SU-DHL-6 (cell line): ENCODE measurements around the gene CADM1.

Experiments used
- H2AFZ ChIP-seq: fragments of 200-600 bp; sonication (generic); 2 replicates; pipeline ENCODE4 v1.6.1; 2014; ENCODE audit warnings: low read depth, mild to moderate bottlenecking, moderate library complexity, mixed read lengths, antibody characterized with exemption, low read length; ENCODE audit not compliant: severe bottlenecking
- H3F3A ChIP-seq: fragments of 200-600 bp; shearing (Covaris generic); 2 replicates; pipeline ENCODE4 v1.6.0; 2016; ENCODE audit warnings: antibody characterized with exemption, mild to moderate bottlenecking; ENCODE audit not compliant: insufficient read depth
- H3K27ac ChIP-seq: fragments of 200-600 bp; sonication (generic); 2 replicates; pipeline ENCODE4 v1.5.1; 2016; ENCODE audit warnings: low read depth, mild to moderate bottlenecking, low read length, moderate library complexity, mixed read lengths
- H3K27me3 ChIP-seq: fragments of 200-600 bp; sonication (generic), shearing (Covaris generic); 2 replicates; pipeline ENCODE4 v1.6.0; 2014; ENCODE audit warnings: mild to moderate bottlenecking, low read length
- H3K36me3 ChIP-seq: fragments of 200-600 bp; sonication (generic); 2 replicates; pipeline ENCODE4 v1.6.1; 2014; ENCODE audit warnings: mild to moderate bottlenecking, low read length, mixed read lengths
- H3K4me2 ChIP-seq: fragments of 300-600, 200-600 bp; shearing (Covaris generic), sonication (generic); 2 replicates; pipeline ENCODE4 v1.6.0; 2014; ENCODE audit warnings: low read length, low read depth, mild to moderate bottlenecking; ENCODE audit not compliant: poor library complexity, severe bottlenecking
- H3K4me3 ChIP-seq: fragments of 200-600 bp; sonication (generic); 2 replicates; pipeline ENCODE4 v1.5.1; 2014; ENCODE audit warnings: antibody characterized with exemption, low read length, mild to moderate bottlenecking, mixed read lengths; ENCODE audit not compliant: insufficient read depth, poor library complexity, severe bottlenecking
- H3K79me2 ChIP-seq: fragments of 200-600 bp; sonication (generic); 2 replicates; pipeline ENCODE4 v1.6.1; 2014; ENCODE audit warnings: mild to moderate bottlenecking, low read length, moderate library complexity; ENCODE audit not compliant: insufficient read depth
- H3K9ac ChIP-seq: fragments of 200-600 bp; sonication (generic); 2 replicates; pipeline ENCODE4 v1.7.0; 2014; ENCODE audit warnings: mild to moderate bottlenecking, low read length
- H3K9me2 ChIP-seq: fragments of 200-600 bp; sonication (generic); replicated peaks from 2 replicates; pipeline ENCODE4 v1.6.1; 2014; ENCODE audit warnings: low read length; ENCODE audit not compliant: insufficient read depth
- H3K9me3 ChIP-seq: fragments of 200-600 bp; sonication (generic); 2 replicates; pipeline ENCODE4 v1.6.1; 2014; ENCODE audit warnings: low read length, mixed read lengths; ENCODE audit not compliant: insufficient read depth
- H4K20me1 ChIP-seq: fragments of 200-600 bp; sonication (generic); 2 replicates; pipeline ENCODE4 v1.6.1; 2014; ENCODE audit warnings: low read depth, mild to moderate bottlenecking, antibody characterized with exemption, low read length, moderate library complexity, mixed read lengths
- EZH2phosphoT487 ChIP-seq: fragments of 200-600 bp; sonication (generic), shearing (Covaris generic); conservative IDR thresholded peaks from 2 replicates; pipeline ENCODE4 v1.6.1; 2018; ENCODE audit warnings: mild to moderate bottlenecking, antibody characterized with exemption, low read length, moderate library complexity, mixed read lengths
- TF ChIP-seq, protein P1 (sequence below): fragments of 200-600 bp; sonication (generic); IDR thresholded peaks from one replicate; pipeline ENCODE4 v1.5.1; 2017; ENCODE audit warnings: antibody characterized with exemption, mild to moderate bottlenecking, low read length, moderate library complexity; ENCODE audit not compliant: insufficient read depth, poor library complexity, severe bottlenecking

The CADM1 gene

GRCh38 chr11:115180272-115180671 is 323.9 kb downstream of the CADM1 start:
- no peak for TF ChIP-seq EZH2phosphoT487
- TF ChIP-seq, protein P1, sequence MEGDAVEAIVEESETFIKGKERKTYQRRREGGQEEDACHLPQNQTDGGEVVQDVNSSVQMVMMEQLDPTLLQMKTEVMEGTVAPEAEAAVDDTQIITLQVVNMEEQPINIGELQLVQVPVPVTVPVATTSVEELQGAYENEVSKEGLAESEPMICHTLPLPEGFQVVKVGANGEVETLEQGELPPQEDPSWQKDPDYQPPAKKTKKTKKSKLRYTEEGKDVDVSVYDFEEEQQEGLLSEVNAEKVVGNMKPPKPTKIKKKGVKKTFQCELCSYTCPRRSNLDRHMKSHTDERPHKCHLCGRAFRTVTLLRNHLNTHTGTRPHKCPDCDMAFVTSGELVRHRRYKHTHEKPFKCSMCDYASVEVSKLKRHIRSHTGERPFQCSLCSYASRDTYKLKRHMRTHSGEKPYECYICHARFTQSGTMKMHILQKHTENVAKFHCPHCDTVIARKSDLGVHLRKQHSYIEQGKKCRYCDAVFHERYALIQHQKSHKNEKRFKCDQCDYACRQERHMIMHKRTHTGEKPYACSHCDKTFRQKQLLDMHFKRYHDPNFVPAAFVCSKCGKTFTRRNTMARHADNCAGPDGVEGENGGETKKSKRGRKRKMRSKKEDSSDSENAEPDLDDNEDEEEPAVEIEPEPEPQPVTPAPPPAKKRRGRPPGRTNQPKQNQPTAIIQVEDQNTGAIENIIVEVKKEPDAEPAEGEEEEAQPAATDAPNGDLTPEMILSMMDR, result no peak

DNA sequence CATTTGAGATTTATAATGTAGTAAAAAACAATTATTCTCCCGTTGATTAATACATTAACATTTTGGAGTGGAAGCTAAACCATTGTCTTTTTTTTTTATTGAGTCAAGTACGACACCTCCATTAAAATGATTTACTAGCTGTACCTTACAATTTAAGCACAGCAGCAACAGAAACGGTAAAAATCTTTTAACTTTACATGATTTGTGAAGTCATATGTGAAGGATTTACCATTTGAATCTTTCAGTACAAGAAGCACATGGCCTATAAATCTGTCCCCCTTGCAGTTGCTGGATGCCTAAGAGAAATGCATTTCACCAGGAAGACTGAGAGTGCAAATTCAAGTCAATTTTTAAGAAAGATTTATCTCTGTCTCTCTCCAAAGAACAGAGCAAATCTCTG is 324.6 kb downstream of the CADM1 start:
- Histone ChIP-seq H3K9ac (no peak overlapping the region), H3F3A (no peaks in the 10 kb centered on the region), H3K27ac (no peak overlapping the region), H3K79me2 (no peaks in the 10 kb centered on the region), H3K9me3 (no peaks in the 10 kb centered on the region), H2AFZ (no peak overlapping the region), H3K4me3 (no peak overlapping the region), H4K20me1 (no peaks in the 10 kb centered on the region), H3K9me2 (no peaks in the 10 kb centered on the region), H3K27me3 (no peaks in the 10 kb centered on the region), H3K4me2 (no peak overlapping the region), H3K36me3 (no peaks in the 10 kb centered on the region)
- TF ChIP-seq, protein P1, result no peak
- no peak for TF ChIP-seq EZH2phosphoT487

More at GRCh38 chr11:115180272-115180671, 323.9 kb downstream of the CADM1 start:
- H3K79me2 ChIP-seq, result no peaks in the 10 kb centered on the region
- no peaks in the 10 kb centered on the region for H4K20me1 ChIP-seq
- no peaks in the 10 kb centered on the region for H3K9me2 ChIP-seq
- no peaks in the 10 kb centered on the region for H3K27me3 ChIP-seq
- H2AFZ ChIP-seq, result no peak overlapping the region
- no peak overlapping the region for H3K4me2 ChIP-seq
- no peaks in the 10 kb centered on the region for H3F3A ChIP-seq
- H3K27ac ChIP-seq, result no peak overlapping the region
- H3K9me3 ChIP-seq, result no peaks in the 10 kb centered on the region
- no peaks in the 10 kb centered on the region for H3K36me3 ChIP-seq
- no peak overlapping the region for H3K4me3 ChIP-seq
- H3K9ac ChIP-seq, result no peak overlapping the region

DNA sequence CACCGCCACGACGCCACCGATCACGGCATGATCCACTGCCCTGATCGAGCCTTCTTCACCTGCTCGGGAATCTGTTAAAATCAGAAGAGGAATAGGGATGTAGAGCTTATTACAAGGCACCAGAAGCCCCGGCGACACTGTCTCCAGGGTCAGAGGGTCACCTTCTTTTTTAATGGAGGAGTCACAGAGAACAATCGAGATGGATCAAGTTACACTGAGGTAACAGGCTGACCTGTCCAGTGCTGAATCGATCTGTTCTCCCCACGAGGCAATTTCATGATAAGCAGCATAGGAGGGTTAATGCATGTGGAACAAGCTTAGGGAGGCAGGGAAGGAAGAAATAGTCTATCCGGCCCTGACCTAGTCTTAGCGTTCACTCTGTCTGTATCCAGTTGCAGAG is 325.5 kb downstream of the CADM1 start:
- H3K4me2 ChIP-seq, result no peak overlapping the region
- TF ChIP-seq, protein P1, result no peak
- TF ChIP-seq EZH2phosphoT487, result no peak
- no peaks in the 10 kb centered on the region for H3K9me2 ChIP-seq
- no peaks in the 10 kb centered on the region for H3K79me2 ChIP-seq
- H3K27ac ChIP-seq, result no peak overlapping the region
- H2AFZ ChIP-seq, result no peak overlapping the region
- no peaks in the 10 kb centered on the region for H4K20me1 ChIP-seq
- H3K36me3 ChIP-seq, result no peaks in the 10 kb centered on the region
- no peaks in the 10 kb centered on the region for H3F3A ChIP-seq
- no peaks in the 10 kb centered on the region for H3K9me3 ChIP-seq
- no peak overlapping the region for H3K9ac ChIP-seq
- H3K4me3 ChIP-seq, result no peak overlapping the region
- no peaks in the 10 kb centered on the region for H3K27me3 ChIP-seq
